GM18868 (cell line): Measurements from ENCODE around the gene PRR23B.
"Not testable (repeated sequence)": the region's sequence is repeated elsewhere in the genome, so short reads cannot be mapped to it uniquely, and the experiment has no call there.

ENCODE experiments used
- ATAC-seq: cut with Tn5 transposase; IDR thresholded peaks from one replicate; pipeline ENCODE4 v1.9.1; 2021; ENCODE audit warnings: mild to moderate bottlenecking, moderate library complexity; ENCODE audit not compliant: unreplicated experiment

Gene PRR23B

DNA sequence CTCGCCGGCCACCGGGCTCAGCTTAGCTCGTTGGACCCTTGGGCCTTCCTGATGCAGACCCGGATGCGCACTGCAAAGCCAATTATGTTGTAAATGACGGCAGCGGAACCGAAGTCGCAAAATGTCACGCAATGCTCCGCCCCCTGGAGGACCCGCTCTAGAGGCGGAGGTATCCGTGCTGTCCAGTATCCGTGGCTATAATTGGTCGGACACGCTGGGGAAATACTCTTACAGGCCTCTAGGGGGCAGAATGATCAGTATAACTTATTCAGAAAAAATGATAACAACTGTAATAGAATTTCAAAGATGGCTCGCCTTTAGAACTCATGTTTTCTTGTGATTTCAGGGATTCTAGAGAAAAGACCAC is at the start of gene PRR23B:
PRR23B (minus strand) TSS at position 59 of the 367 bp plus-strand sequence. CDS start 265 bp downstream, outside the sequence.
- ATAC-seq: no peak

GRCh38 chr3:139062918-139063317 is 42.2 kb upstream of the PRR23B start:
- no peak for ATAC-seq

GRCh38 chr3:139052802-139053600 is 32.3 kb upstream of the PRR23B start:
- ATAC-seq: no peak

DNA sequence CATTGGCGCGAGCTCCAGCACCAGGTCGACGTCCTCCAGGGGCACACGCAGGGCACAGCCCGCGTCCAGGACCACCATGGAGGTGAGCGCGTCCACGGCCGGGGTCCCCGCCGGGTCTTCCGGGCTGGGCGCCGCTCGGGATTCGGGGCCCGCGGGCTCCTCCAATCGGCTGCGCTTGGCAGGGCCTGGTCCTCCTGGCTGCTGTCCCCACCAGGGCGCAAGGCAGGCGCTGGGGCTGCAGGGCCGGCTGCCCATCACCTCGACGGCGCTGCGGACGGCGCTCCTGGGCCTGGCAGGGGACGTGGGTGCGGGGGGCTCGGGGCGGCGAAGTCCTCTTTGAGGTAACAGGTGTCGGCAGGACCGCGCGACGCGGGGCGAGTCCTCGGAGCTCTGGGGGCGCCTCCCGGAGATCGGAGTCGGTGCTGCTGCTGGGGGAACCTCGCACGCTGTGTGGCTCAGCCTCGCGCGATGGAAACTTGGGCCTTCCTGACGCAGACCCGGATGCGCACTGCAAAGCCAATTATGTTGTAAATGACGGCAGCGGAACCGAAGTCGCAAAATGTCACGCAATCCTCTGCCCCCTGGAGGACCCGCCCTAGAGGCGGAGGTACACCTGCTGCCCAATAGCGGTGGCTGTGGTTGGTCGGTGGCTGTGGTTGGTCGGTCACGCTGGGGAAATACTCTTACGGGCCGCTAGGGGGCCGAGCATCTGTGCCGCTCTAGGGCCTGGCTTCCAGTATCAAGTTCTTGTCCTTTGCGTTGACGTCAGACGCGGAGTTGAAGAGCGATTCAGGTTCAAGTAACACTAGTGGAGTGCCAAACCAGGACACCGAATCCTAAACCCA is 23.9 kb upstream of the PRR23B start, which contains the start of gene PRR23C:
PRR23C (minus strand) TSS at position 527 of the 845 bp plus-strand sequence; CDS start at position 255, 272 bp downstream.
- no peak for ATAC-seq

- ATAC-seq: no peak
These were observed 23.0 kb upstream of the PRR23B start for GRCh38 chr3:139043554-139044365.

DNA sequence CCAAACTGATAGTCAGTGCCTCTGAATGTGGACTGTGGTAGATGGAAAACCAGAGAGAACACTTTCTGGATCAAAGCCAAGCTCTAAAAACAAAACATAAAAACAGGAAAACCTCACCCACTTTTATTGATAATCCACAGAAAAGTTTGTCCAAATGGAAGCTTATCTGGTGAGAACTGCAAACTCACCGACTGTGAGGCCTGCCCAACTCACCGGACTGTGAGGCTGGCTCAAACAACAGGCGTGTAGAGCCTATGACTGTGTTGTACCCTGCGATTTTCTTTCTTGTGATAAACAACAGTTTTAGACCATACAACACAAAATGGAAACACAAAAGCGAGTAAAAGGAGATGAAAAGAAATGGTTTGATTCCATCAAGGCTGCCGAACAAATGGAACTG is 16.8 kb upstream of the PRR23B start:
- no peak for ATAC-seq

- ATAC-seq: no peak
These were observed 11.7 kb upstream of the PRR23B start for GRCh38 chr3:139032326-139033002.

DNA sequence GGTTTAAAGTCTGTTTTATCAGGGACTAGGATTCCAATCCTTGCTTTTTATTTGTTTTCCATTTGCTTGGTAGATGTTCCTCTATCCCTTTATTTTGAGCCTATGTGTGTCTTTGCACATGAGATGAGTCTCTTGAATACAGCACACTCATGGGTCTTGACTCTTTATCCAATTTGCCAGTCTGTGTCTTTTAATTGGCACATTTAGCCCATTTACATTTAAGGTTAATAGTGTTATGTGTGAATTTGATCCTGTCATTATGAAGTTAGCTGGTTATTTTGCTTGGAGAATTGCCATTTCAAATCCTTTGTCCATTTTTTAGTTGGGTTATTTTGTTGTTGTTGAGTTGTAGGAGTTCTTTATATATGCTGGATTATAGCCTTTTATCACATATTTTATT is 9.8 kb upstream of the PRR23B start:
- not testable (repeated sequence) for ATAC-seq

- ATAC-seq: no peak
These were observed 4.2 kb upstream of the PRR23B start for GRCh38 chr3:139024968-139025367.

DNA sequence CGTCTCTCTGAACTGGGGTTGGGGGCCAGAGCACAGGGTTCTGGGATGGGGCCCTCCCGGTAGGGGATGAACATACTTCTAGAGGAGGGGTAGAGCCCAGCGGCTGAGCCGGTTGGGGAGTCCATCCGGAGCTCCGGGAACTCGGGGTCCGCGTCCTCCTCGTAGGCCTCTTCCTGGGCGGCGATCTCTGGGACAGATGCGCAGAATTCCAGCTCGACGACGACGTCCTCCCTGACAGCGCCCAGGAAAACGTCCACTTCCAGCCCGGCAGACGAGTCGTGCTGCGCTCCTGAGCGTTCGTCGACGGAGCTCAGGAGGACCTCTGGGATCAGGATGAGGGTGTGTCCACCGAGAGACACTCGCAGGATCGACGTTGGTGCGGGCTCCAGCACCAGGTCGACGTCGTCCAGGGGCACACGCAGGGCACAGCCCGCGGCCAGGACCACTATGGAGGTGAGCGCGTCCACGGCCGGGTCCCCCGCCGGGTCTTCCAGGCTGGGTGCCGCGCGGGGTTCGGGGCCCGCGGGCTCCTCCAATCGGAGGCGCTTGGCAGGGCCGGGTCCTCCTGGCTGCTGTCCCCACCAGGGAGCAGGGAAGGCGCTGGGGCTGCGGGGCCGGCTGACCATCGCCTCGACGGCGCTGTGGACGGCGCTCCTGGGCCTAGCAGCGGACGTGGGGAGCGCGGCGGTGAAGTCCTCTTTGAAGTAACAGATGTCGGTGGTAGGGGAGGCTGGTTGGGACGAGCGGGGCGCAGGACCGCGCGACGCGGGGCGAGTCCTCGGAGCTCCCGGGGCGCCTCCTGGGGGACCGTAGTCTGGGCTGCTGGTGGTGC is 474 bp downstream of the PRR23B start:
- ATAC-seq: no peak

GRCh38 chr3:139016430-139017048 is 4.2 kb downstream of the PRR23B start:
- ATAC-seq: no peak

GRCh38 chr3:139006051-139006716 is 14.5 kb downstream of the PRR23B start, which contains the start of gene PRR23A:
PRR23A (minus strand) TSS chr3:139006268; CDS start chr3:139006268, 0 bp downstream.
- no peak for ATAC-seq

DNA sequence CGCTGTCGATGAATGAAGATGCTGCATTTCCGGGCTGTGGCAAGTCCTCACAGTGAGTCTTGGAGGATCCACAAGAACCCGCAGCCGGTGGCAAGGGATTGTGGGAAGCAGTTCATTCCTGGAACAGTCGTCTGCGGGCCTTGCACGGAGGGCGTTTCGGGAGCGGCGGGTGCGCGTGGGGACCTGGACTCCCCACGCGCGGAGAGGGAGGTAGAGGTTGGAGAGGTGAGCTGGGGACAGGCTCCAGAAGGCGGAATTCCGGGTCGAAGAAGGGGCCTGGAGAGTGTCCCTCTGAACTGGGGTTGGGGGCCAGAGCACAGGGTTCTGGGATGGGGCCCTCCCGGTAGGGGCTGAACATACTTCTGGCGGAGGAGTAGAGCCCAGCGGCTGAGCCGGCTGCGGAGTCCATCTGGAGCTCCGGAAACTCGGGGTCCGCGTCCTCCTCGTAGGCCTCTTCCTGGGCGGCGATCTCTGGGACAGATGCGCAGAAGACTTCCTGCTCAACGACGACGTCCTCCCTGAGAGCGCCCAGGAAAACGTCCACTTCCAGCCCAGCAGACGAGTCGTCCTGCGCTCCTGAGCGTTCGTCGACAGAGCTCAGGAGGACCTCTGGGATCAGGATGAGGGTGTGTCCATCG is 15.3 kb downstream of the PRR23B start:
- no peak for ATAC-seq

DNA sequence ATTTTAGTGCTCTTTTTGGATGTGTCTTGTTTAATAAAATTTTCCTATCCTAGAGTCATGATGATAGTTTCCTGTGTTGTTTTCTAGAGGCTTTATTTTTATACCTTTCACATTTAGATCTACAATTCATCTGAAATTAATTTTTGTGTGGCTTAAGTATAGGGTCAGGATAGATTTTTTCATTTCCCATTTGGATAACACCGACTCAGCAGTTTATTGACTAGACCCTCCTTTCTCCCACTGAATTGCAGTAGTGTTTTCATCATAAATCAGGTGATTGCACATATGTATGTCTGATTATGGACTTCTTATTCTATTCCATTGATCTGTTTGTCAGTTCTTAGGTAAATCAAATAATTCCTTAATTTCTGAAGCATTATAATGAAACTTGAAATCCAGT is 25.0 kb downstream of the PRR23B start:
- no peak for ATAC-seq

- ATAC-seq: no peak
These were observed 33.5 kb downstream of the PRR23B start for GRCh38 chr3:138987181-138987580.

DNA sequence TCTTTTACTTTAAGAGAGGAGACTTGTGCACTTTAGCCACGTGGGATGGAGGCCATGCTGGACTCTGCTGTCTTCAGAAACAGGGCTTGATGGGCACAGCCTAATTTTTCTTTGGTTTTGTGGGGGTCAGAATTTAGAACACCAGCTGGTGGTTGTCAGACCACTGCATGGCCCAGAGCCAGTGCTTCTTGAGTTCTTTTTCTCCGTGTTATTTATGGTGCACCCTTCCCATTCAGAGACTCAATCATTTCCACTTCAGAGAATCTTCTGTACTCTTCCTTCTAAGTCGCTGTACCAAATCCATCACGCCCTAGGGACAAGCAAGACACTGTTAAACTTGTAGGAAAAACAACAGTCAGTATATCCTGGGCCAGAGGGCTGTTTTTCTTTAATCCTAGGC is 34.8 kb downstream of the PRR23B start:
- no peak for ATAC-seq

- no peak for ATAC-seq
These were observed 35.9 kb downstream of the PRR23B start for GRCh38 chr3:138984816-138985215.

- no peak for ATAC-seq
These were observed 44.7 kb downstream of the PRR23B start for GRCh38 chr3:138976047-138976446.
